Thoracic aorta (tissue), 2 donors: ENCODE results near the gene CTBP2. TPM values are rescaled to one million over a fixed set of nuclear protein-coding genes. Genes with fewer than 3 reads are reported as not detected.
"Not testable (repeated sequence)": the region's sequence is repeated elsewhere in the genome, so short reads cannot be mapped to it uniquely, and the experiment has no call there.

Source experiments
- ATAC-seq: fragments of 150-250 bp; one replicate; pipeline ENCODE4 v1.8.0; 2017; ENCODE audit warnings: low read depth; ENCODE audit not compliant: insufficient number of reproducible peaks, low FRiP score
- DNase-seq: peaks from one replicate; pipeline ENCODE4 v3.0.0-alpha.2; 2020; ENCODE audit warnings: low spot score
- H3K27ac ChIP-seq, 2 donors: fragments of 200-600 bp; sonication (generic); 1 replicate in 1 of 2; 2 replicates in 1 of 2; pipeline ENCODE4 v1.5.1; 2016; ENCODE audit warnings: mild to moderate bottlenecking in 2 of 2, moderate library complexity in 2 of 2
- H3K27me3 ChIP-seq: fragments of 200-600 bp; sonication (generic); replicated peaks from 2 replicates; pipeline ENCODE4 v1.6.0; 2016; ENCODE audit warnings: mild to moderate bottlenecking; ENCODE audit not compliant: insufficient read depth
- H3K36me3 ChIP-seq: fragments of 200-600 bp; sonication (generic); one replicate; pipeline ENCODE4 v1.5.1; 2016
- H3K4me1 ChIP-seq, 2 donors: fragments of 200-600 bp; sonication (generic); 1 replicate in 1 of 2; 2 replicates in 1 of 2; pipeline versions ENCODE4 v1.5.1 to v1.6.0; 2016; ENCODE audit warnings: low read depth in 2 of 2, mild to moderate bottlenecking in 1 of 2; ENCODE audit not compliant: control insufficient read depth in 1 of 2
- H3K4me3 ChIP-seq: fragments of 200-600 bp; sonication (generic); 2 replicates; pipeline ENCODE4 v1.5.1; 2016; ENCODE audit warnings: mild to moderate bottlenecking
- H3K9me3 ChIP-seq: fragments of 200-600 bp; sonication (generic); 2 replicates; pipeline ENCODE4 v1.5.1; 2016
- total RNA-seq, 2 donors: library from RNA; depleted of rRNA; stranded (reverse); fragments of >200 nt; gene quantifications; one replicate each; pipeline versions ENCODE4 v1.1.0 to v1.2.3, GENCODE V29; 2016
- TF ChIP-seq, protein P1 (sequence below): fragments of 200-600 bp; sonication (generic); IDR thresholded peaks from one replicate; pipeline ENCODE4 v1.5.1; 2019; ENCODE audit warnings: antibody characterized with exemption

CTBP2 gene
- total RNA-seq, 2 donors from 2014 or later = 62.8 to 80.6 TPM

DNA sequence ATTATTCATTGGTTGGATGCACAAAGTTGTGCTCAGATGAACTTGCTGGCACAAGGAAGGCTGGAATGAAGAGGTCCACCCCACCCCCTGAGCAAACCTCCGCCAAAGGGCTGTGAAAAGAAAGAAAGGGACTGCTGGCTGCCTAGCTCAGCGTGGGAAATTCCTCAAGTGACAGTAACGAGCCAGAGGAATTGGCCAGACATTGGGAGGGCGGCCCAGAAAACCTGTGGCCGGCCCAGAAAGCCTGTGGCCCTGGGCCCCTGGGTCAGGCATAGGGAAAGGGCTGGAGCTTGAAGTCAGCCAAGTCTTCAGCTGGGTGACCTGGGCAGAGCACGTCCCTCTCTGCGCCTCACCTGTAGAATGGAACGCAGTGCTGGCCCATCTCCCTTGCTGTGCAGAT lies 30.6 kb upstream of the CTBP2 start:
- no peaks in the 10 kb centered on the region for H3K27me3 ChIP-seq
- DNase-seq (no peak), ATAC-seq (no peak)
- TF ChIP-seq, protein P1, sequence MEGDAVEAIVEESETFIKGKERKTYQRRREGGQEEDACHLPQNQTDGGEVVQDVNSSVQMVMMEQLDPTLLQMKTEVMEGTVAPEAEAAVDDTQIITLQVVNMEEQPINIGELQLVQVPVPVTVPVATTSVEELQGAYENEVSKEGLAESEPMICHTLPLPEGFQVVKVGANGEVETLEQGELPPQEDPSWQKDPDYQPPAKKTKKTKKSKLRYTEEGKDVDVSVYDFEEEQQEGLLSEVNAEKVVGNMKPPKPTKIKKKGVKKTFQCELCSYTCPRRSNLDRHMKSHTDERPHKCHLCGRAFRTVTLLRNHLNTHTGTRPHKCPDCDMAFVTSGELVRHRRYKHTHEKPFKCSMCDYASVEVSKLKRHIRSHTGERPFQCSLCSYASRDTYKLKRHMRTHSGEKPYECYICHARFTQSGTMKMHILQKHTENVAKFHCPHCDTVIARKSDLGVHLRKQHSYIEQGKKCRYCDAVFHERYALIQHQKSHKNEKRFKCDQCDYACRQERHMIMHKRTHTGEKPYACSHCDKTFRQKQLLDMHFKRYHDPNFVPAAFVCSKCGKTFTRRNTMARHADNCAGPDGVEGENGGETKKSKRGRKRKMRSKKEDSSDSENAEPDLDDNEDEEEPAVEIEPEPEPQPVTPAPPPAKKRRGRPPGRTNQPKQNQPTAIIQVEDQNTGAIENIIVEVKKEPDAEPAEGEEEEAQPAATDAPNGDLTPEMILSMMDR = no peak
- H3K27ac ChIP-seq = no peak overlapping the region
- no peaks in the 10 kb centered on the region for H3K9me3 ChIP-seq
- H3K4me3 ChIP-seq = no peak overlapping the region
- no peaks in the 10 kb centered on the region for H3K4me1 ChIP-seq
- H3K36me3 ChIP-seq = no peaks in the 10 kb centered on the region

DNA sequence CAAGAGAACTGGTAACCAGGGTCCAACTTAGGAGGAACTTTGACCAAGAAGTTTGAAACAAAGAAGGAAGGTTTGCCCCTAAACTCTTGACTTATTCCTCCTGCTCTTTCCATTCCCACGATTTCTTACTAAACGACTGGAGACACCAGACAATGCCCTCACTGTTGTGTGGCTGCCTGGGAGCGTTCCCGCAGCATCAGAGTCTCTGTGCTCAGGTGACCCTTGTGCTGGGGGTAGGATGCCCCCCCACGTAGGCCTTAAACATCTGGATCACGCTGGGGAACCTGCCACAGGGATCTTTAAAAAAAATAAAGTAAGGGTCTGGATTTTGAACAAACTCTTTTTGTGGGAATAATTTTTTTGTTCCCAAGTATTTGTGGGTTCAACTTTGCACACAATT lies 30.1 kb upstream of the CTBP2 start:
- Histone ChIP-seq H3K27ac (no peak overlapping the region), H3K27me3 (no peaks in the 10 kb centered on the region), H3K36me3 (no peaks in the 10 kb centered on the region), H3K4me3 (no peak overlapping the region), H3K4me1 (no peaks in the 10 kb centered on the region), H3K9me3 (no peaks in the 10 kb centered on the region)
- TF ChIP-seq, protein P1 = no peak
- no peak for ATAC-seq
- DNase-seq = no peak

DNA sequence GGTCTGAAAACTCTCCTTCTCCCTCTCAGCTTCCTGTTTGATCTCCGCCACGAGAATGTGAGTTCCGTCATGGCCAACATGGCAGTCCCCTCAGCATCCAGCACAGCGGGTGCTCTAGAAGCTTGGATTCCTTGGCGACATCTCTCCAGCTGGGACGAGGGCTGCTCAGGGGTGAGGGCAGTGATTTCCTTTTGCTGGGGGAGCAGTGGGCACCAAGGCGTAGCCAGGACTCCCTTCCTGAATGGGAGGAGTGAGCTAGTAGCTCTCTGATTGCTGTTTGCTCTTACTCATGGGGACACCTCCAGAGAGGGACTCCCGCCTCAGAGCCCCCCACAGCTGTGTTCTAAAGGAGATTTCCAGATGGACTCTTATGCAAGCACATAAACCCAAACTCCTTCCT lies 28.8 kb upstream of the CTBP2 start:
- H3K4me1 ChIP-seq = no peaks in the 10 kb centered on the region
- H3K36me3 ChIP-seq = no peaks in the 10 kb centered on the region
- no peaks in the 10 kb centered on the region for H3K9me3 ChIP-seq
- DNase-seq (no peak), ATAC-seq (no peak)
- no peaks in the 10 kb centered on the region for H3K27me3 ChIP-seq
- TF ChIP-seq, protein P1 = no peak
- H3K4me3 ChIP-seq = no peak overlapping the region
- H3K27ac ChIP-seq = no peak overlapping the region

DNA sequence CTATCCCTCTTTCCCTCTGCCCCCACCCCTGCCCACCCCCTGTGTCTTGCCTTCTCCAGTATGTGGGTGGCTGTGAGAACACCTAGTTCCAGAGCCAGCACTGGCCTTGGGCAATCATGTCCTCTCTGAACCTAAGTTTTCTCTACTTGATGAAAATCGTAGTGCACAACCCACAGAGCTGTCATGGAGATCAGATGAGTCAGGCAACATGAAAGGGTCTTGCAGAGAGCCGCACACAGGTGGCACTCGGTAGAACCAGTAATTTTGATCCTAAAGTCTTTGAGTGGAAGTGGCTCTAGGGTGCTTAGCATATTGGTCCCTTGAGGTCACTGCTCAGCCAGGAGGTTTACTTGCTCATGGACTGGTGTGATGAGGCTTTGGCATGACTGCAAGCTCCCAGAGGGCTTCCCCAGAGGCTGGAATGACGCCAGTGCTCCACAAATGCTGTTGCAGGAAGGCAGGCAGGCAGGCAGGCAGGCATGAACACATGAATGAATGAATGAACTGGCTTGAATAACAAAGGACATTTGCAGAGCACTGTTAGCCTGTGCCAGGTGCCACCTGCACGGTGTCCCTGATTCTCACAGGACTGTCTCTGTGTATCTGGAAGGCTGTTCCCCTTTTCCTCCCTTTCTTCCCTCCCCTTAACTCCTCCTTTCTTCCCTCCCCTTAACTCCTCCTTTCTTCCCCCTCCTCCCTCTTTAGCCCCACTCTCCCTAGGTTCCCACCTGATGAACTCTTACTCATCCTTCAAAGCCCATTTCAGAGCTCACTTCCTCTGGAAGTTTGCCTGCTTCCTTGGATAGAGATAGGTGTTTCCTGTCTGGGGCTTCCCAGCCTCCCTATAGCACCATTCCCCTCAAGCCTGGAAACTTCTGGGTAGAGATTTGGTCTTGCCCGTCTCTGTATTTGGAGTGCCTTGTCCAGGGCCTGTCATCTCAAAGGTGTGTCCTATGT lies 27.2 kb upstream of the CTBP2 start:
- Histone ChIP-seq H3K27me3 (no peaks in the 10 kb centered on the region), H3K9me3 (no peaks in the 10 kb centered on the region), H3K4me3 (no peak overlapping the region), H3K36me3 (no peaks in the 10 kb centered on the region), H3K4me1 (no peaks in the 10 kb centered on the region), H3K27ac (no peak overlapping the region)
- no peak for DNase-seq
- TF ChIP-seq, protein P1 = no peak
- ATAC-seq = no peak

DNA sequence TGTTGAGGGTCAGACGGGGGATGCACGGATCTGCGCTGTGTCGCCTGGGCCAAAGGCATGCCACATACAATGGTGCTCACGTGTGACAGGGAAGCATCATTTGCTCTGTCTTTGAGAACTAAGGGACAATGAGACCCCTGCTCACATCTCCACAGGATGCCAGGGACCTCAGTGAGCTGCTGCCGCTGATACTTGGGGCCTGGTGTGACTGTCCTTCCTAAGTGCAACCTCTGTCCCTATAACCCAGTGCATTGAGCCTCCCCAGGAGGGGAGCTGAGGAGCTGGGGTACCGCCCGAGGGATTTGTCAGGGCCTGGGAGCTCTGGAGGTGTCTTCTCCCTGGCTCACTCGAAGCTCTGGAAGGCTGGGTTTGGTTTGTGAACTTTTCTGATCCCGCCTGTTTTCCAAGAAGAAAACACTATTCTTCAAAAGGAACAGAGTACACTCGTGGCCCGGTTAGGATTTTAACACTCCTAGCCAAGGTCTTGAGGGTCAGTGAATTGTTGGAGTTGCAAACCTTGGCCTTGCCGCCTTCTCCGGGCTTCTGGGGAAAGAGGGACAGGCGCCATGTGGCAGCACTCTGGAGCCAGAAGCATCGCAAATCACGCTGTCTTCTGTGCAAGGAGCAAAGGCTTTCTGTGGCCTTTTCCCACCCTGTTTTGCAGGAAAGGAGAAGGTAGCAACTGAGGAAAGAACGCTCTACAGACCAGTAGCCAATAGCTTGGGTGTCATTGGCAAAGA lies 26.2 kb upstream of the CTBP2 start:
- no peaks in the 10 kb centered on the region for H3K4me1 ChIP-seq
- no peaks in the 10 kb centered on the region for H3K36me3 ChIP-seq
- no peaks in the 10 kb centered on the region for H3K27me3 ChIP-seq
- H3K9me3 ChIP-seq = no peaks in the 10 kb centered on the region
- no peak overlapping the region for H3K27ac ChIP-seq
- TF ChIP-seq, protein P1 = no peak
- ATAC-seq = no peak
- no peak for DNase-seq
- H3K4me3 ChIP-seq = no peak overlapping the region

DNA sequence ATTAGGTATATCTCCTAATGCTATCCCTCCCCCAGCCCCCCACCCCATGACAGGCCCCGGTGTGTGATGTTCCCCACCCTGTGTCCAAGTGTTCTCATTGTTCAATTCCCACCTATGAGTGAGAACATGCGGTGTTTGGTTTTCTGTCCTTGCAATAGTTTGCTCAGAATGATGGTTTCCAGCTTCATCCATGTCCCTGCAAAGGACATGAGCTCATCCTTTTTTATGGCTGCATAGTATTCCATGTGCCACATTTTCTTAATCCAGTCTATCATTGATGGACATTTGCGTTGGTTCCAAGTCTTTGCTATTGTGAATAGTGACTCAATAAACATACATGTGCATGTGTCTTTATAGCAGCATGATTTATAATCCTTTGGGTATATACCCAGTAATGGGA lies 18.7 kb upstream of the CTBP2 start:
- not testable (repeated sequence) for H3K9me3 ChIP-seq, H3K4me1 ChIP-seq, H3K36me3 ChIP-seq, H3K27ac ChIP-seq, H3K4me3 ChIP-seq, ATAC-seq, H3K27me3 ChIP-seq, DNase-seq
